ENCODE results near the gene ZSWIM1. TPM values are rescaled to one million over a fixed set of nuclear protein-coding genes. Genes with fewer than 3 reads are reported as not detected.

ZSWIM1 gene
- total and polyA plus RNA-seq, 2 of the 13 experiments (the other 11 are each of a cell fraction or from before 2014, with no cell fraction given): 9.5 to 11.7 TPM

DNA sequence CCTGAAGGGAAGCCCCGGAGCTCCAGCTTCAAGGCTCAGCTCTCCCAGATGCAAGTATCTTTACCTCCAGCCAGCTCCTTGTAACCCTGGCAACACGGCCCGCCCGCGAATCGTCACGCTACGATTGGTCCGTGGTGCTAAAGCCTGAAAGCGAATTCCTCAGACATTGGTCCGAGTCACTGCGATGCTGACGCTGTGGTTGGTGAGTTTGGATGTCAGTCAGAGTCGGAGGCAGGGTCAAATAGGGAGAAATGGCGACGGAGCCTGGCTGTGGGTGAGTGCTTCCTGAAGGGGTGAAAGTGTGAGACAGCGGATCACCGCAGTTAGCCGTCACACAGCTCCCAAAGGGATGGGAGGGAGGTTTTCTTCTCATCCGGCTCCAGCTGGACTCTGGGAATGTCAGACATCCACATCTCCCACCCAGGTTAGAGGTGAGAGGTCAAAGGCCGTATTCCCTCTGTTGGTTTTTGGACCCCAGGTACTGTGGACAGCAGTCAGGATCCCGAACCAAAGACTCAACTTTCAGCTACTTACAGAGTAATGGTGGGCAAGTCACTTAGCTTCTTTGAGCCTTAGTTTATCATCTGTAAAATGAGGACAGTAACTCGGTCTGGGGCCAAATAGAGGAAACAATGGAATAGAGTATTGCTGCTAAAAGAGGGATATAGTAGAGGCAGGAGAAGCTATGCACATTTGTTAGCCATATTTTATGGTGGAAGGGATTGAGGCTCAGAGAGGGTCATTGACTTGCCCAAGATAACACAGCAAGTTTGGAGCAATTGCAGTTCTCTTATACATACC, at the start of gene ZSWIM1 (continued):
- TF ChIP-seq ZNF605 (CRISPR knock-in tag; IDR thresholded peaks at IDR 0.05) (peak; percentile 10; the same call in 1 of the 2 replicates), ZFX (CRISPR knock-in tag; IDR thresholded peaks at IDR 0.05; ENCODE audit: low read depth) (peak; percentile 86), ZNF232 (CRISPR knock-in tag; IDR thresholded peaks at IDR 0.05; ENCODE audit: borderline replicate concordance) (peak; percentile 92; the same call in 1 of the 2 replicates), NFATC3 (CRISPR knock-in tag; IDR thresholded peaks at IDR 0.05) (peak; percentile 95), ARHGAP35 (CRISPR knock-in tag; IDR thresholded peaks at IDR 0.05; ENCODE audit: borderline replicate concordance) (peak; percentile 92), CBX2 (IDR thresholded peaks at IDR 0.05; ENCODE audit: low read depth, low read length) (no peak), CBX2 (CRISPR knock-in tag; IDR thresholded peaks at IDR 0.05; ENCODE audit: low read depth) (no peak), TSC22D2 (CRISPR knock-in tag; IDR thresholded peaks at IDR 0.05; ENCODE audit: borderline replicate concordance) (peak; percentile 42; the same call in 1 of the 2 replicates), ZNF558 (CRISPR knock-in tag; IDR thresholded peaks at IDR 0.05; ENCODE audit: borderline replicate concordance) (no peak), STAT5B (CRISPR knock-in tag; IDR thresholded peaks at IDR 0.05) (0 out of 2 replicates have a peak, but pooled peaks have one; percentile 37), ZNF10 (CRISPR knock-in tag; IDR thresholded peaks at IDR 0.05; ENCODE audit: borderline replicate concordance, low read depth) (no peak), ZNF839 (CRISPR knock-in tag; IDR thresholded peaks at IDR 0.05; ENCODE audit: borderline replicate concordance) (peak; percentile 100), ZEB1 (IDR thresholded peaks at IDR 0.05; ENCODE audit: insufficient replicate concordance, low read depth) (no peak), RXRA (CRISPR knock-in tag; IDR thresholded peaks at IDR 0.05) (peak; percentile 95), ZNF75D (CRISPR knock-in tag; IDR thresholded peaks at IDR 0.05; ENCODE audit: borderline replicate concordance) (no peak), SIN3A (IDR thresholded peaks at IDR 0.05; ENCODE audit: borderline replicate concordance, low read depth, low read length) (peak; percentile 92), ZNF792 (CRISPR knock-in tag; IDR thresholded peaks at IDR 0.05) (peak; percentile 83; the same call in 1 of the 2 replicates)
- TF ChIP-seq, protein P1, sequence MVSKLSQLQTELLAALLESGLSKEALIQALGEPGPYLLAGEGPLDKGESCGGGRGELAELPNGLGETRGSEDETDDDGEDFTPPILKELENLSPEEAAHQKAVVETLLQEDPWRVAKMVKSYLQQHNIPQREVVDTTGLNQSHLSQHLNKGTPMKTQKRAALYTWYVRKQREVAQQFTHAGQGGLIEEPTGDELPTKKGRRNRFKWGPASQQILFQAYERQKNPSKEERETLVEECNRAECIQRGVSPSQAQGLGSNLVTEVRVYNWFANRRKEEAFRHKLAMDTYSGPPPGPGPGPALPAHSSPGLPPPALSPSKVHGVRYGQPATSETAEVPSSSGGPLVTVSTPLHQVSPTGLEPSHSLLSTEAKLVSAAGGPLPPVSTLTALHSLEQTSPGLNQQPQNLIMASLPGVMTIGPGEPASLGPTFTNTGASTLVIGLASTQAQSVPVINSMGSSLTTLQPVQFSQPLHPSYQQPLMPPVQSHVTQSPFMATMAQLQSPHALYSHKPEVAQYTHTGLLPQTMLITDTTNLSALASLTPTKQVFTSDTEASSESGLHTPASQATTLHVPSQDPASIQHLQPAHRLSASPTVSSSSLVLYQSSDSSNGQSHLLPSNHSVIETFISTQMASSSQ (IDR thresholded peaks at IDR 0.05; ENCODE audit: low read depth): no peak
- TF ChIP-seq, protein P1 (CRISPR knock-in tag; IDR thresholded peaks at IDR 0.05; ENCODE audit: borderline replicate concordance): peak; percentile 51
- TF ChIP-seq, protein P2, sequence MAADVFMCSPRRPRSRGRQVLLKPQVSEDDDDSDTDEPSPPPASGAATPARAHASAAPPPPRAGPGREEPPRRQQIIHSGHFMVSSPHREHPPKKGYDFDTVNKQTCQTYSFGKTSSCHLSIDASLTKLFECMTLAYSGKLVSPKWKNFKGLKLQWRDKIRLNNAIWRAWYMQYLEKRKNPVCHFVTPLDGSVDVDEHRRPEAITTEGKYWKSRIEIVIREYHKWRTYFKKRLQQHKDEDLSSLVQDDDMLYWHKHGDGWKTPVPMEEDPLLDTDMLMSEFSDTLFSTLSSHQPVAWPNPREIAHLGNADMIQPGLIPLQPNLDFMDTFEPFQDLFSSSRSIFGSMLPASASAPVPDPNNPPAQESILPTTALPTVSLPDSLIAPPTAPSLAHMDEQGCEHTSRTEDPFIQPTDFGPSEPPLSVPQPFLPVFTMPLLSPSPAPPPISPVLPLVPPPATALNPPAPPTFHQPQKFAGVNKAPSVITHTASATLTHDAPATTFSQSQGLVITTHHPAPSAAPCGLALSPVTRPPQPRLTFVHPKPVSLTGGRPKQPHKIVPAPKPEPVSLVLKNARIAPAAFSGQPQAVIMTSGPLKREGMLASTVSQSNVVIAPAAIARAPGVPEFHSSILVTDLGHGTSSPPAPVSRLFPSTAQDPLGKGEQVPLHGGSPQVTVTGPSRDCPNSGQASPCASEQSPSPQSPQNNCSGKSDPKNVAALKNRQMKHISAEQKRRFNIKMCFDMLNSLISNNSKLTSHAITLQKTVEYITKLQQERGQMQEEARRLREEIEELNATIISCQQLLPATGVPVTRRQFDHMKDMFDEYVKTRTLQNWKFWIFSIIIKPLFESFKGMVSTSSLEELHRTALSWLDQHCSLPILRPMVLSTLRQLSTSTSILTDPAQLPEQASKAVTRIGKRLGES (CRISPR knock-in tag; IDR thresholded peaks at IDR 0.05; ENCODE audit: borderline replicate concordance): no peak
- TF ChIP-seq, protein P3, sequence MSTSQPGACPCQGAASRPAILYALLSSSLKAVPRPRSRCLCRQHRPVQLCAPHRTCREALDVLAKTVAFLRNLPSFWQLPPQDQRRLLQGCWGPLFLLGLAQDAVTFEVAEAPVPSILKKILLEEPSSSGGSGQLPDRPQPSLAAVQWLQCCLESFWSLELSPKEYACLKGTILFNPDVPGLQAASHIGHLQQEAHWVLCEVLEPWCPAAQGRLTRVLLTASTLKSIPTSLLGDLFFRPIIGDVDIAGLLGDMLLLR (CRISPR knock-in tag; IDR thresholded peaks at IDR 0.05): peak; percentile 64; the same call in 1 of the 2 replicates
